ENCODE results near the gene KNOP1.

KNOP1 gene, protein sequence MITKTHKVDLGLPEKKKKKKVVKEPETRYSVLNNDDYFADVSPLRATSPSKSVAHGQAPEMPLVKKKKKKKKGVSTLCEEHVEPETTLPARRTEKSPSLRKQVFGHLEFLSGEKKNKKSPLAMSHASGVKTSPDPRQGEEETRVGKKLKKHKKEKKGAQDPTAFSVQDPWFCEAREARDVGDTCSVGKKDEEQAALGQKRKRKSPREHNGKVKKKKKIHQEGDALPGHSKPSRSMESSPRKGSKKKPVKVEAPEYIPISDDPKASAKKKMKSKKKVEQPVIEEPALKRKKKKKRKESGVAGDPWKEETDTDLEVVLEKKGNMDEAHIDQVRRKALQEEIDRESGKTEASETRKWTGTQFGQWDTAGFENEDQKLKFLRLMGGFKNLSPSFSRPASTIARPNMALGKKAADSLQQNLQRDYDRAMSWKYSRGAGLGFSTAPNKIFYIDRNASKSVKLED

GRCh38 chr16:19717741-19718623 lies at the start of gene KNOP1, which contains the start of gene IQCK:
TSS of gene KNOP1 (minus strand) at chr16:19718227. CDS start at chr16:19715035, 3,192 bp downstream.
TSS of gene IQCK (plus strand) at chr16:19718271. CDS start at chr16:19718307, 36 bp downstream.
- Mint-ChIP-seq H3K27ac (peak within 1 kb of the TSS; percentile 91), H3K27me3 (no peaks in the 10 kb centered on the region), H3K4me3 (peak within 1 kb of the TSS; percentile 95), H3K9me3 (no peaks in the 10 kb centered on the region), H3K36me3 (peaks cover 10% of the 10 kb centered on the region), H3K4me1 (peaks cover 38% of the 10 kb centered on the region)

DNA sequence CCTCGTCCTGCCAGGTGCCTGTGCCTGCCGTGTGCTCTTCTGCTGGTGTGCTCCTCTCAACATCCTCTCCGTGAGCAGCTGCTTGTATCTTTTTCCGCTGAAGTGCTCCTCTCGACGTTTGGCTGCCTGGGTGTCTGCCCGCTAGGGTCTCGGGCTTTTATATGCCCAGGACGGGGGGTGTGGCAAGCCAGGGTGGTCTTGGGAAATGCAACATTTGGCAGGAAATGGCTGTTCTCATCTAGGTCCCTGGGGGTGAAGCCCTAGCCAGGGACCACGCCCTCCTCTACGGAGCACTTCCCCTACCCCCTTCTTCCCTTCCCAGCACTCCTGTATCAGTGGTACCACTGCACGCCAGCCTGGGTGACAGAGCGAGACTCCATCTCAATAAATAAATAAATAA lies 49.5 kb upstream of the KNOP1 start:
- no peak overlapping the region for H3K4me3 Mint-ChIP-seq
- H3K27me3 Mint-ChIP-seq, result no peaks in the 10 kb centered on the region
- peaks cover 2% of the 10 kb centered on the region for H3K36me3 Mint-ChIP-seq
- H3K4me1 Mint-ChIP-seq, result no peaks in the 10 kb centered on the region
- peaks cover 5% of the 10 kb centered on the region for H3K9me3 Mint-ChIP-seq
- no peak overlapping the region for H3K27ac Mint-ChIP-seq

DNA sequence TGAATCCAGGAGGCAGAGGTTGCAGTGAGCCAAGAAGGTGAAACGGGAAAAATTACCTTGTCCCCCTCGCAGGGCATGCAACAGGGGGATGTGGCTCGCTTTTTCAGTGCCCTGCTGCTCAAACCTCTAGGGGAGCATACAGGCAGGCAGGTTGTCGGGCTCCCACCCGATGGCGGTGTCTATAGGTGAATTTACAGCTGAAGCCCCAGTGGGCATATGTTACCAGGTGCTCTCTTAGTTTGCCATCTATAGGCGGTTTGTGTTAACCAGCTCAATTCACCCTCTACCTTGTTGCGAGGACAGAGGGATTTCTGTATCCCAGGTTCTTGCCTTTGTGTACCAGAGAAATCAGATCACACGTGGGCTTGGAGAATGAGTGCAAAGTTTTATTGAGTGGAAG lies 49.0 kb upstream of the KNOP1 start:
- peaks cover 2% of the 10 kb centered on the region for H3K36me3 Mint-ChIP-seq
- no peaks in the 10 kb centered on the region for H3K4me1 Mint-ChIP-seq
- peaks cover 5% of the 10 kb centered on the region for H3K9me3 Mint-ChIP-seq
- H3K27me3 Mint-ChIP-seq, result no peaks in the 10 kb centered on the region
- no peak overlapping the region for H3K4me3 Mint-ChIP-seq
- H3K27ac Mint-ChIP-seq, result no peak overlapping the region

DNA sequence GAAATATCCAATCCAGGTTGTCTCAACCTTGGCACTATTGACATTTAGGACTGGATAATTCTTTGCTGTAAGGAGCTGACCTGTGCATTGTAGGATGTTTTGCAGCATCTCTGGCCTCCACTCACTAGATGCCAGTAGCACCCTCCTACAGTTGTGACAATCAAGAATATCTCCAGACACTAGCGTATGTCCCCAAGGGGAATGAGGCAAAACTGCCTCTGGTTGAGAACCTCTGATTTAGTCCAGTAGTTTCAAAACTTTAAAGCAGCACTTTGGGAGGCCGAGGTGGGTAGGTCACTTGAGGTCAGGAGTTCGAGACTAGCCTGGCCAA lies 48.5 kb upstream of the KNOP1 start:
- no peak overlapping the region for H3K4me3 Mint-ChIP-seq
- H3K27ac Mint-ChIP-seq, result no peak overlapping the region
- H3K4me1 Mint-ChIP-seq, result no peaks in the 10 kb centered on the region
- H3K9me3 Mint-ChIP-seq, result peaks cover 5% of the 10 kb centered on the region
- no peaks in the 10 kb centered on the region for H3K27me3 Mint-ChIP-seq
- H3K36me3 Mint-ChIP-seq, result peaks cover 2% of the 10 kb centered on the region

DNA sequence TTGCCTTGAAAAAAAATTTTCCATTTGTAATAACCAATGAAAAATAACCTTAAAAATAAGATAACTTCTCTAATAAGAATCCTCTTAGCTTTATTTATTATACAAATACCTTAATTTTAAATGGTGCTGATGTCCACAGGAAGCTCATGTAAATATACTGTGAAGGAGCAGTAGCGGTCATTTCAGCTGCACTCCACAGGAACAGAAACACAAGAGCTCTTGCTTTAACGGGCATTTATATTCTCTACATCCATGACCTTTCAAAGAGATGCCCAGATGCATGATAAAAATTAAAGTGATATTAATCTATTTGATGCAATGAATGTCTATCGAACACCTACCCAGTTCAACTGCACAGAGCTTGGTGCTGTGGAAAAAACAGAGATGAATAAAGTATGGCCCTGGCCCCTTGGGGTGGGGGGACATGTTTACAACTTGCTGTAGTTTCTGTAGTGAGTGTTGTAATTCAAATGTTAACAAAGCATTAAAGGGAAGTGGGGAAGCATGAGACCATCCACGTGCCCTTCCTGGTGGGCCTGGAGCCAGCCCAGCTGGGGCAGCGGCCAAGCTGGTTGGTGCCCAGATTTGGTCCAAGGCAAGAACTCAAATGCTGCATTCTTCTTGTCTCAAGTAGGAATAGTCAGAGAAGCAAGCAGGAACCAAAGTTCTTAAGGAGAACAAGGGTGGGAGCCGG lies 48.0 kb upstream of the KNOP1 start:
- Mint-ChIP-seq H3K9me3 (peaks cover 5% of the 10 kb centered on the region), H3K36me3 (peaks cover 2% of the 10 kb centered on the region), H3K27ac (no peak overlapping the region), H3K4me1 (no peaks in the 10 kb centered on the region), H3K4me3 (no peak overlapping the region), H3K27me3 (no peaks in the 10 kb centered on the region)

DNA sequence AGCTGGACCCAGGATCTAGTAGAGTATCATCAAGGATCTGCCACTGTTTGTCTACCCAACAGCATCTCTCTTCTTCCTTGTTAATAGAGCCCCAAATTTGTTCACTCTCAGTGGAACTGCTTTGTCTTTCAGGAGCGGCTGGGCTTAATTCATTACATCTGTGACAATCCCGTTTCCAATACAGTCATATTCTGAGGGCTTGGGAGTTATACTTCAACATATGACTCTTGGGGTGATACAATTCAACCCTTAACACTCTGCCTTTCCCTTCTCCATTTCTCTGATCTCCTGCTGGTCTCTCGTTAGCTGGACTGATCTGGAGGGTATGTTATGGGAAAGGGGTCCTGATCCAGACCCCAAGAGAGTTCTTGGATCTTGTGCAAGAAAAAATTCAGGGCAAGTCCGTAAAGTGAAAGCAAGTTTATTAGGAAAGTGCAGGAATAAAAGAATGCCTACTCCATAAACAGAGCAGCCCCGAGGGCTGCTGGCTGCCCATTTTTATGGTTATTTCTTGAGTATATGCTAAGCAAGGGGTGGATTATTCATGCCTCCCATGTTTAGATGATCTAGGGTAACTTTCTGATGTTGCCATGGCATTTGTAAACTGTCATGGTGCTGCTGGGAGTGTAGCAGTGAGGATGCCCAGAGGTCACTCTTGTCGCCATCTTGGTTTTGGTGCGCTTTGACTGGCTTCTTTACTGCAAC lies 42.5 kb upstream of the KNOP1 start:
- Mint-ChIP-seq H3K4me3 (no peak overlapping the region), H3K36me3 (no peaks in the 10 kb centered on the region), H3K27me3 (no peaks in the 10 kb centered on the region), H3K9me3 (no peaks in the 10 kb centered on the region), H3K27ac (no peak overlapping the region), H3K4me1 (no peaks in the 10 kb centered on the region)

GRCh38 chr16:19757762-19758595 lies 40.0 kb upstream of the KNOP1 start:
- H3K27me3 Mint-ChIP-seq, result no peaks in the 10 kb centered on the region
- no peaks in the 10 kb centered on the region for H3K36me3 Mint-ChIP-seq
- H3K9me3 Mint-ChIP-seq, result no peaks in the 10 kb centered on the region
- H3K27ac Mint-ChIP-seq, result no peak overlapping the region
- no peaks in the 10 kb centered on the region for H3K4me1 Mint-ChIP-seq
- H3K4me3 Mint-ChIP-seq, result no peak overlapping the region

DNA sequence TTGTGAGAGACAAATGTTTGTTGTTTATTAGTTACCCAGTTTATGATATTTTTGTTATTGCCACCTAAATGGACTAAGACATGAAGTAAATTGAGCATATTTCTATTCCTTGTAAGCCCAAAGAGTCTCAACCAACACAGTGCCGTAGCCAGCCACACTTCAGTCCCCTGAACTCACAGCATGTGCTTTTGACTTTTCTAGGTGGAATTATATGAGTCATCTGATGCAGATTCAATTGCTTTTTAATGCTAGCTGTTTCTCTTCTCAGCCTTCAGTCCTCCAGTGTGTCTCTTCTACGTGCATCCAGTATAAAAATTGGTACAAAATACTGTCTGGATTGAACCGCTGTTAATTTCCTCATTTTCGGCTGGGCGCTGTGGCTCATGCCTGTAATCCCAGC lies 39.0 kb upstream of the KNOP1 start:
- H3K27me3 Mint-ChIP-seq, result no peaks in the 10 kb centered on the region
- no peaks in the 10 kb centered on the region for H3K36me3 Mint-ChIP-seq
- H3K4me1 Mint-ChIP-seq, result no peaks in the 10 kb centered on the region
- no peak overlapping the region for H3K27ac Mint-ChIP-seq
- no peaks in the 10 kb centered on the region for H3K9me3 Mint-ChIP-seq
- no peak overlapping the region for H3K4me3 Mint-ChIP-seq

DNA sequence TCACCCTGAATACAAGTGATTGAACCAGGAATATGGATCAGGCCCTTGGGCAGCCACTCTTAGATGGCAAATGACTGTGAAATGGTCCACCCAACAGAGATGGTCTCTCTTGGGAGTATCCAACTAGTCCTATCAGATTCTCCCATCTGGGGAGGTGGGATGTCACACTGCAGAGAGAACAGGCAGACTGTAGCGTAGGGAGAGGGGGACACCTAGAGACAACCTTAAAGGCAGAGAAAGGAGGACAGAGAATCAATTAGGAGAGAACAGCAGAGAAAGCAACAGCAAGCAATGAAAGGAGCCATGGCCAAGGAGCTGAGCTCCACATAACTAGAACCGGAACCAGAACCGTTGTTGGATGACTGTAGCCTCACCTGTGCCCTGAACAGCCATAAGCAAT lies 37.2 kb upstream of the KNOP1 start:
- H3K4me3 Mint-ChIP-seq, result no peak overlapping the region
- no peaks in the 10 kb centered on the region for H3K36me3 Mint-ChIP-seq
- H3K27me3 Mint-ChIP-seq, result no peaks in the 10 kb centered on the region
- H3K27ac Mint-ChIP-seq, result no peak overlapping the region
- H3K4me1 Mint-ChIP-seq, result no peaks in the 10 kb centered on the region
- no peaks in the 10 kb centered on the region for H3K9me3 Mint-ChIP-seq

GRCh38 chr16:19754644-19755036 lies 36.6 kb upstream of the KNOP1 start:
- no peak overlapping the region for H3K4me3 Mint-ChIP-seq
- H3K36me3 Mint-ChIP-seq, result no peaks in the 10 kb centered on the region
- no peaks in the 10 kb centered on the region for H3K4me1 Mint-ChIP-seq
- H3K9me3 Mint-ChIP-seq, result no peaks in the 10 kb centered on the region
- no peak overlapping the region for H3K27ac Mint-ChIP-seq
- H3K27me3 Mint-ChIP-seq, result no peaks in the 10 kb centered on the region

- Mint-ChIP-seq H3K27me3 (no peaks in the 10 kb centered on the region), H3K27ac (no peak overlapping the region), H3K4me1 (no peaks in the 10 kb centered on the region), H3K36me3 (no peaks in the 10 kb centered on the region), H3K9me3 (no peaks in the 10 kb centered on the region), H3K4me3 (no peak overlapping the region)
These were observed 36.0 kb upstream of the KNOP1 start for GRCh38 chr16:19753815-19754643.

DNA sequence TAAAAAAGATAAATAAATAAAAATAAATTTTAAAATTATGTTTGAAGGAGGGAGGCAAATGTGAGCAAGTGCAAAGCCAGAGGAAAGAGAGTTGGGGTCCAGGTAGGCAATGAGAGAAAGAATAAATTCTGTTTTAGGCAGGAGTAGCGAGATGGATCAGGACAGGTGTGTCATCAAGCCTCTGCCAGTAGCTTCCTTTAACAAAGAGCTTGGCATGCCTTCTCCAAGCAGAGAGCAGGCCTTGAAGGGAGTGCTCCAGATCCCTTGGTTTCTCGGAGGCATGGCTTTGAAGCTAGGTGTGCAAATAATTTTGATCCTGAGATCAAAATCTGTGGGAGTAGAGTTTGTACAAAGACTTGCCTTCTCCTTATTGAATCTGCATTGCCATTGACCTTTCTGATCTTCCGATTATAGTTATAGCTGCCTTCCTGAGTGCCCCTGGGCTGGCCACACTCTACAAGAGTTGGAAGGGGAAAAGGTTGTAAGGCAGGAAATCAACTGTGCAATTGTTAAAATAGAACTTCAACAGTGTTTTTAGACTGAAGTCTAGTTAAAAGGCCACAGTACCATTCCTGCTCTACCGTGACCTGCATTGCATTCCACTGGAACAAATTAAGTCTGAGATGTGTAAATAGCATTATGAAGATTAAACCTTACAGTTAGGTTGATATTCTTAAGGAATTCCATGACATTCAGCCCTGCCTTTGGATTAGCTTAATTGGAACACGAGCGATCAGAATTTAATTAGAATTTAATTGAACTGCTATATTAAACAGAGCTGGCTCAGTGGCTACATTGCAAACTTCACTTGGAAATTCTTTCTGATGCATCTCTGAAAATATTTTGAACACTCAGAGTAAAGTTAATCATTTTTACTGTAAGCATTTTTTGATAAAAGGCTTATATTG lies 33.7 kb upstream of the KNOP1 start:
- no peak overlapping the region for H3K27ac Mint-ChIP-seq
- H3K27me3 Mint-ChIP-seq, result no peaks in the 10 kb centered on the region
- no peaks in the 10 kb centered on the region for H3K9me3 Mint-ChIP-seq
- no peaks in the 10 kb centered on the region for H3K4me1 Mint-ChIP-seq
- no peak overlapping the region for H3K4me3 Mint-ChIP-seq
- H3K36me3 Mint-ChIP-seq, result no peaks in the 10 kb centered on the region

GRCh38 chr16:19749571-19750080 lies 31.6 kb upstream of the KNOP1 start:
- Mint-ChIP-seq H3K27me3 (no peaks in the 10 kb centered on the region), H3K9me3 (no peaks in the 10 kb centered on the region), H3K36me3 (no peaks in the 10 kb centered on the region), H3K4me3 (no peak overlapping the region), H3K4me1 (no peaks in the 10 kb centered on the region), H3K27ac (no peak overlapping the region)

All from activated naive CD4-positive, alpha-beta T cell treated with anti-CD3 and anti-CD28 coated beads, Interleukin-2, amount 50 U/mL, for 24 hours (primary cell).